IMR-90 (cell line): ENCODE data around the gene ACOXL.

Source experiments
- CEBPB ChIP-seq: IDR thresholded peaks from 2 replicates; pipeline ENCODE4 v1.6.1; 2012; ENCODE audit warnings: low read depth, low read length, improper control_type of control experiment
- CTCF ChIP-seq: conservative IDR thresholded peaks from 2 replicates; pipeline ENCODE4 v1.5.1; 2012; ENCODE audit warnings: mild to moderate bottlenecking, low read depth, low read length, improper control_type of control experiment
- POLR2A ChIP-seq: IDR thresholded peaks from 2 replicates; pipeline ENCODE4 v1.6.1; 2012; ENCODE audit warnings: mild to moderate bottlenecking, low read depth, low read length
- RAD21 ChIP-seq: IDR thresholded peaks from 2 replicates; pipeline ENCODE4 v1.6.1; 2012; ENCODE audit warnings: low read length, improper control_type of control experiment
- USF2 ChIP-seq: fragments of 150-350 bp; IDR thresholded peaks from 2 replicates; pipeline ENCODE4 v1.6.1; 2017; ENCODE audit warnings: mild to moderate bottlenecking, antibody characterized with exemption, low read length, low read depth

DNA sequence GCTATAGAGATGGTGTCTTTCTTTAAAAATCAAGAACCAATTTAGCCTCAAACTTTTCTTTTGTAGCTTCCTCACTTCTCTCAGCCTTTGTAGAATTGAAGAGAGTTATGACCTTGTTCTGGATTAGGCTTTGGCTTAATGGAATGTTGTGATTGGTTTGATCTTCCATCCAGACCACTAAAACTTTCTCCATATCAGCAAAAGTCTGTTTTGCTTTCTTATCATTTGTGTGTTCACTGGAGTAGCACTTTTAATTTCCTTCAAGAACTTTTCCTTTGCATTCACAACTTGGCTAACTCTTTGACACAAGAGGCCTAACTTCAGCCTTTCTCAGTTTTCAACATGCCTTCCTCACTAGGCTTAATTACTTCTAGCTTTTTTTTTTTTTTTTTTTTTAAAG lies 193.1 kb downstream of the ACOXL start:
- no peak for TF ChIP-seq USF2
- no peak for TF ChIP-seq POLR2A
- TF ChIP-seq CTCF = no peak
- no peak for TF ChIP-seq RAD21
- no peak for TF ChIP-seq CEBPB
